Measurements from ENCODE around the gene KCNE5.

- TF ChIP-seq NRF1 (conservative IDR thresholded peaks at IDR 0.05; ENCODE audit: low read depth, low read length) = no peak
- no peak for TF ChIP-seq CHD4 (IDR thresholded peaks at IDR 0.05)
- TF ChIP-seq EZH2 (IDR thresholded peaks at IDR 0.05; ENCODE audit: borderline replicate concordance, control insufficient read depth, low read depth, low read length) = no peak
- no peak for TF ChIP-seq SMAD1 (IDR thresholded peaks at IDR 0.05; ENCODE audit: low read depth, partially characterized antibody)
- no peak for TF ChIP-seq CTCF (IDR thresholded peaks at IDR 0.05 in 2 of 3, conservative IDR thresholded peaks at IDR 0.05 in 1 of 3; ENCODE audit: control insufficient read depth in 2 of 3, extremely low read depth in 1 of 3, insufficient read depth in 1 of 3, low read depth in 3 of 3, low read length in 3 of 3)
- TF ChIP-seq CREB1 (IDR thresholded peaks at IDR 0.05; ENCODE audit: low read depth) = no peak
- TF ChIP-seq EED (IDR thresholded peaks at IDR 0.05; ENCODE audit: low read depth) = no peak
- TF ChIP-seq POLR2A (IDR thresholded peaks at IDR 0.05; ENCODE audit: low read depth, low read length) = no peak
- TF ChIP-seq, protein P1, sequence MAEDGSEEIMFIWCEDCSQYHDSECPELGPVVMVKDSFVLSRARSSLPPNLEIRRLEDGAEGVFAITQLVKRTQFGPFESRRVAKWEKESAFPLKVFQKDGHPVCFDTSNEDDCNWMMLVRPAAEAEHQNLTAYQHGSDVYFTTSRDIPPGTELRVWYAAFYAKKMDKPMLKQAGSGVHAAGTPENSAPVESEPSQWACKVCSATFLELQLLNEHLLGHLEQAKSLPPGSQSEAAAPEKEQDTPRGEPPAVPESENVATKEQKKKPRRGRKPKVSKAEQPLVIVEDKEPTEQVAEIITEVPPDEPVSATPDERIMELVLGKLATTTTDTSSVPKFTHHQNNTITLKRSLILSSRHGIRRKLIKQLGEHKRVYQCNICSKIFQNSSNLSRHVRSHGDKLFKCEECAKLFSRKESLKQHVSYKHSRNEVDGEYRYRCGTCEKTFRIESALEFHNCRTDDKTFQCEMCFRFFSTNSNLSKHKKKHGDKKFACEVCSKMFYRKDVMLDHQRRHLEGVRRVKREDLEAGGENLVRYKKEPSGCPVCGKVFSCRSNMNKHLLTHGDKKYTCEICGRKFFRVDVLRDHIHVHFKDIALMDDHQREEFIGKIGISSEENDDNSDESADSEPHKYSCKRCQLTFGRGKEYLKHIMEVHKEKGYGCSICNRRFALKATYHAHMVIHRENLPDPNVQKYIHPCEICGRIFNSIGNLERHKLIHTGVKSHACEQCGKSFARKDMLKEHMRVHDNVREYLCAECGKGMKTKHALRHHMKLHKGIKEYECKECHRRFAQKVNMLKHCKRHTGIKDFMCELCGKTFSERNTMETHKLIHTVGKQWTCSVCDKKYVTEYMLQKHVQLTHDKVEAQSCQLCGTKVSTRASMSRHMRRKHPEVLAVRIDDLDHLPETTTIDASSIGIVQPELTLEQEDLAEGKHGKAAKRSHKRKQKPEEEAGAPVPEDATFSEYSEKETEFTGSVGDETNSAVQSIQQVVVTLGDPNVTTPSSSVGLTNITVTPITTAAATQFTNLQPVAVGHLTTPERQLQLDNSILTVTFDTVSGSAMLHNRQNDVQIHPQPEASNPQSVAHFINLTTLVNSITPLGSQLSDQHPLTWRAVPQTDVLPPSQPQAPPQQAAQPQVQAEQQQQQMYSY (CRISPR knock-in tag; IDR thresholded peaks at IDR 0.05) = no peak
- no peak for TF ChIP-seq BHLHE40 (IDR thresholded peaks at IDR 0.05; ENCODE audit: borderline replicate concordance in 1 of 2, low read depth in 2 of 2, low read length in 1 of 2)
- TF ChIP-seq, protein P2, sequence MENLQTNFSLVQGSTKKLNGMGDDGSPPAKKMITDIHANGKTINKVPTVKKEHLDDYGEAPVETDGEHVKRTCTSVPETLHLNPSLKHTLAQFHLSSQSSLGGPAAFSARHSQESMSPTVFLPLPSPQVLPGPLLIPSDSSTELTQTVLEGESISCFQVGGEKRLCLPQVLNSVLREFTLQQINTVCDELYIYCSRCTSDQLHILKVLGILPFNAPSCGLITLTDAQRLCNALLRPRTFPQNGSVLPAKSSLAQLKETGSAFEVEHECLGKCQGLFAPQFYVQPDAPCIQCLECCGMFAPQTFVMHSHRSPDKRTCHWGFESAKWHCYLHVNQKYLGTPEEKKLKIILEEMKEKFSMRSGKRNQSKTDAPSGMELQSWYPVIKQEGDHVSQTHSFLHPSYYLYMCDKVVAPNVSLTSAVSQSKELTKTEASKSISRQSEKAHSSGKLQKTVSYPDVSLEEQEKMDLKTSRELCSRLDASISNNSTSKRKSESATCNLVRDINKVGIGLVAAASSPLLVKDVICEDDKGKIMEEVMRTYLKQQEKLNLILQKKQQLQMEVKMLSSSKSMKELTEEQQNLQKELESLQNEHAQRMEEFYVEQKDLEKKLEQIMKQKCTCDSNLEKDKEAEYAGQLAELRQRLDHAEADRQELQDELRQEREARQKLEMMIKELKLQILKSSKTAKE (IDR thresholded peaks at IDR 0.05; ENCODE audit: low read depth, poor library complexity, severe bottlenecking) = no peak
- no peak for TF ChIP-seq ZBTB4 (CRISPR knock-in tag; IDR thresholded peaks at IDR 0.05)
- TF ChIP-seq RCOR1 (conservative IDR thresholded peaks at IDR 0.05; ENCODE audit: low read depth, low read length) = no peak
These were observed 13.2 kb upstream of the KCNE5 start for GRCh38 chrX:109638158-109638557.
